Inferior parietal cortex (tissue), 1 donor: Measurements from ENCODE around the gene GDI2.
"Not testable (repeated sequence)": the region's sequence is repeated elsewhere in the genome, so short reads cannot be mapped to it uniquely, and the experiment has no call there.

Experiments used
- DNase-seq: peaks from one replicate; pipeline ENCODE4 v3.0.0-alpha.2; 2016; ENCODE audit errors: extremely low spot score

GDI2 gene

GRCh38 chr10:5783300-5783699 lies 29.9 kb downstream of the GDI2 start:
- DNase-seq = no peak

- DNase-seq = no peak
These were observed 31.1 kb downstream of the GDI2 start for GRCh38 chr10:5782174-5782573.

- no peak for DNase-seq
These were observed 33.5 kb downstream of the GDI2 start for GRCh38 chr10:5779730-5780129.

- not testable (repeated sequence) for DNase-seq
These were observed 35.5 kb downstream of the GDI2 start for GRCh38 chr10:5777758-5778157.

GRCh38 chr10:5776881-5777197 lies 36.4 kb downstream of the GDI2 start:
- DNase-seq = no peak

GRCh38 chr10:5776136-5776880 lies 36.9 kb downstream of the GDI2 start:
- no peak for DNase-seq

- DNase-seq = no peak
These were observed 37.5 kb downstream of the GDI2 start for GRCh38 chr10:5775685-5776084.

GRCh38 chr10:5774987-5775620 lies 38.1 kb downstream of the GDI2 start:
- no peak for DNase-seq

- no peak for DNase-seq
These were observed 47.0 kb downstream of the GDI2 start for GRCh38 chr10:5766189-5766588.

- DNase-seq = no peak
These were observed 47.6 kb downstream of the GDI2 start for GRCh38 chr10:5765617-5766016.

- no peak for DNase-seq
These were observed 48.6 kb downstream of the GDI2 start for GRCh38 chr10:5764422-5765297.

- no peak for DNase-seq
These were observed 50.7 kb downstream of the GDI2 start for GRCh38 chr10:5762531-5762930.

- no peak for DNase-seq
These were observed 52.0 kb downstream of the GDI2 start for GRCh38 chr10:5761220-5761619.

- no peak for DNase-seq
These were observed 52.7 kb downstream of the GDI2 start for GRCh38 chr10:5760515-5760914.

- no peak for DNase-seq
These were observed 54.3 kb downstream of the GDI2 start for GRCh38 chr10:5758927-5759326.

- no peak for DNase-seq
These were observed 55.3 kb downstream of the GDI2 start for GRCh38 chr10:5757766-5758517.

GRCh38 chr10:5752301-5752871 lies 60.8 kb downstream of the GDI2 start:
- no peak for DNase-seq

- no peak for DNase-seq
These were observed 61.5 kb downstream of the GDI2 start for GRCh38 chr10:5751601-5752253.

- DNase-seq = no peak
These were observed 64.8 kb downstream of the GDI2 start for GRCh38 chr10:5748394-5748803.

GRCh38 chr10:5746197-5746596 lies 67.0 kb downstream of the GDI2 start:
- no peak for DNase-seq

- no peak for DNase-seq
These were observed 68.4 kb downstream of the GDI2 start for GRCh38 chr10:5744849-5745248.
